ENCODE data around the gene GPR157. TPM values are rescaled to one million over a fixed set of nuclear protein-coding genes. Genes with fewer than 3 reads are reported as not detected.
"Not testable (repeated sequence)": the region's sequence is repeated elsewhere in the genome, so short reads cannot be mapped to it uniquely, and the experiment has no call there.

Gene GPR157
- total RNA-seq, 1 donor from 2014 or later: 4.3 TPM

DNA sequence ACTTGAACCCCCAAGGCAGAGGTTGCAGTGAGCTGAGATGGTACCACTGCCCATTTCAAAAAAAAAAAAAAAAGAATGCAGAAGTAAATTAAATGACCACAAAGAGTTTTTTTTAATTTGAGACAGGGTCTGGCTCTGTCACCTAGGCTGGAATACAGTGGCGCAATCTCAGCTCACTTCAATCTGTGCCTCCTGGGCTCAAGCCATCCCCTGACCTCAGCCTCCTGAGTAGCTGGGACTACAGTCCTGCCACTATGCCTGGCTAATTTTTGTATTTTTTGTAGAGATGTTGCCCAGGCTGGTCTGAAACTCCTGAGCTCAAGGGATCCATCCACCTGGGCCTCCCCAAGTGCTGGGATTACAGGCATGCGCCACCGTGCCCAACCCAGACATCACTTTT, 20.2 kb upstream of the GPR157 start:
- intact Hi-C loops (cut with micrococcal nuclease): no loop called here

GRCh38 chr1:9146156-9146555, 17.3 kb upstream of the GPR157 start:
- intact Hi-C loops (cut with micrococcal nuclease): no loop called here

- intact Hi-C loops (cut with micrococcal nuclease): no loop called here
Measured at GRCh38 chr1:9145714-9146113, 16.8 kb upstream of the GPR157 start.

DNA sequence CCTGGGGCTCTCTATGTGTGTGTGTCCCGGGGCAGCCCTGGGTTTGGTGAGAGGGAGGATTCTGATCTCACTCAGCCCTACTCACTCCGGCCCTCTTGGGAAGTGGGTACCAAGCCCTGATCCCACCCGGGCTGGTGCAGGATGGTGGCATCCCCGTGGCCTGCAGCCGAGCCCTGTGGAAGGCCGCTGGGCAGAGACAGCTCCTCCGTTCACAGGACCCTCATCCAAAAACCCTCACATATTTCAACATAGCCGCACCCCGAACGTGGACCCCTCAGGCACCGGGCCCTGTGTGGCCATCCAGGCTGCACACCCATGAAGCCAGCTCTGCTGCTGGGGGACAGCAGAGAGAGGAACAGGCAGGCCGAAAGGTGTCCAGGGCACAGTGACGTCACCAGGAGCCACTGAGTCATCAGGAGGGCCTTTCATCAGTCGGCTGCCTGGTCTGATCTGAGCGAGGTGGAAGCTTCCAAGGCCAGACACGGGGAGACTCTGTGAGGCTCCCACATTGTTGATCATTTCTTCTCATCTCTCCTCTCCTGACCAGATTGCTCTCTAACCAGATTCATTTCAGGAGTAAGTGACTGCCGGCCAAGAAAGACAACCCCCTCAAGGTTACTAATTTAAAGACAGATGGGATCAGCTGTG, 16.2 kb upstream of the GPR157 start:
- intact Hi-C loops (cut with micrococcal nuclease): no loop called here

- intact Hi-C loops (cut with micrococcal nuclease): not testable (repeated sequence)
Measured at GRCh38 chr1:9144494-9144893, 15.6 kb upstream of the GPR157 start.

DNA sequence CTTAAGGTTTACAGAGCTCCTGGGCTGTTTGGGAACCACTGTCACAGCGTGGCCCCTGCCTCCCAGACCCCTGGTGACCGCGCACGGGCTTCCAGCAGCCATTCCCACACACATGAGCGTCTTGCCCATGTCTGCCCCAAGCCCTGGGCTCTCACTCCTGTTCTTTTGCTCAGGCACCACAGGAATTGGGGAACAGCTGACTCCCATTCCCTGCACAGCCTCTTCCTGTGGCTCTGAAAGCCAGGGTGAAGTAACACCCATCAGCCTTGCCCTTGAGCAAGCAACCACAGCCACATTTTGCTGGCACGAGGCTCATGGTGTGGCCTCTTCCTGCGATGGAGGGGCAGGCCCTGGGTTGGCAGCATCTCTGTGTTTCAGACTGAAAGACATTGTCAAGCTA, 14.3 kb upstream of the GPR157 start:
- intact Hi-C loops (cut with micrococcal nuclease): no loop called here

DNA sequence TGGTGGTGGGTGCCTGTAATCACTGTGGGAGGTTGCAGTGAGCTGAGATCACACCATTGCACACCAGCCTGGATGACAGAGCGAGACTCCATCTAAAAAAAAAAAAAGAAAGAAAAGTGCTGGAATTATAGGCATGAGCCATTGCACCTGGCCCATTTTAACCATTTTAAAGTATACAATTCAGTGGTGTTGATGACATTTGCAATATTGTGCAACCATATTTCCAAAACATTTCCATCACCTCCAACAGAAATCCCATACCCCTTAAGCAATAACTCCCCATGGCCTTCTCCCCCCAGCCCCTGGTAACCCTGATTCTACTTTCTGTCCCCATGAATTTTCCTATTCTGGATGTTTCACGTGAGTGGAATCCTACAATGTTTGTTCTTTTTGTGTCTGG, 11.0 kb upstream of the GPR157 start:
- intact Hi-C loops (cut with micrococcal nuclease): no loop called here

- intact Hi-C loops (cut with micrococcal nuclease): no loop called here
Measured at GRCh38 chr1:9136932-9137331, 8.0 kb upstream of the GPR157 start.

DNA sequence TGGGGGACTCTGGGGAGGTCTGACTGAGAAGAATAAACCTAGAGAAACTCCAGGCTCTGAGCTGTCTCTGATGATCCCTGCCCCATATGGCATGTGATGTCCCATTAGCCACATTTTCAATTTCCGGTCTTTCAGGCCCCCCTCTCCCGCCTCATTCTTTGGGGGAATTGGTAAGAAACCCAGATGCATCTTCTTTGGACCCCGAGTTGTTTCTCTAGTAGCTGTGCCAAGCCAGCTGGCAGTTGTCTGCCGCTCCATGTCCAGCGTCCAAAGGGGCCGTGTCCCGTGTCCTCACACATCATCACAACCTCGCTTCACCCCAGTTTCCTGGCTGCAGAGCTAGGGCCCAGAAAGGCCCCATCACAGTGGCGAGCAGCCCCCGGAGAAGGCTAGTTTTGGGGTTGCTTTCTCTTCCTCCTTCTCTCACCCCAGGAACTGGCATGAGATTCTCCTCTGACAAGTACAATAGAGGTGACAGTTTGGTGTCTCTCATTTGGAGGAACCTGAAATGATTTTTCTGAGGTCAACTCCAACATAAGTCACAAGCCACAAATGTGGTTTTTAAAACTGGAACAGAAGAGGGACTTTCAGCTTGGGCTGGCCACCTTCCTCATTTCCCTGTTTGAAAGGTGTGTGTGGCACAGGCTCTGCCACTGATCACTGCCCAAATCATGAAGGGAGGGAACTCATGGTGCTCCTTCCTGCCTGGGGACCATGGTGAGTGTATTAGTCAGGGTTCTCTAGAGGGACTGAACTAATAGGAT, 6.4 kb upstream of the GPR157 start:
- intact Hi-C loops (cut with micrococcal nuclease): no loop called here

- intact Hi-C loops (cut with micrococcal nuclease): no loop called here
Measured at GRCh38 chr1:9133870-9134585, 5.1 kb upstream of the GPR157 start.

- intact Hi-C loops (cut with micrococcal nuclease): loop anchor here (1.0 kb wide), 1 partner anchor 105 kb away; the partner anchor contains the start of gene H6PD
Measured at GRCh38 chr1:9129266-9130041, 552 bp upstream of the GPR157 start.

GRCh38 chr1:9128166-9128519, 759 bp downstream of the GPR157 start:
- intact Hi-C loops (cut with micrococcal nuclease): no loop called here

- intact Hi-C loops (cut with micrococcal nuclease): no loop called here
Measured at GRCh38 chr1:9127395-9128165, 1.3 kb downstream of the GPR157 start.

GRCh38 chr1:9126511-9126910, 2.4 kb downstream of the GPR157 start:
- intact Hi-C loops (cut with micrococcal nuclease): no loop called here

GRCh38 chr1:9125847-9126246, 3.1 kb downstream of the GPR157 start:
- intact Hi-C loops (cut with micrococcal nuclease): not testable (repeated sequence)

- intact Hi-C loops (cut with micrococcal nuclease): no loop called here
Measured at GRCh38 chr1:9125325-9125724, 3.6 kb downstream of the GPR157 start.

- intact Hi-C loops (cut with micrococcal nuclease): loop anchor here (5.0 kb wide), 1 partner anchor 58 kb away; no protein-coding TSS in a partner anchor
Measured at GRCh38 chr1:9124389-9124788, 4.5 kb downstream of the GPR157 start.

DNA sequence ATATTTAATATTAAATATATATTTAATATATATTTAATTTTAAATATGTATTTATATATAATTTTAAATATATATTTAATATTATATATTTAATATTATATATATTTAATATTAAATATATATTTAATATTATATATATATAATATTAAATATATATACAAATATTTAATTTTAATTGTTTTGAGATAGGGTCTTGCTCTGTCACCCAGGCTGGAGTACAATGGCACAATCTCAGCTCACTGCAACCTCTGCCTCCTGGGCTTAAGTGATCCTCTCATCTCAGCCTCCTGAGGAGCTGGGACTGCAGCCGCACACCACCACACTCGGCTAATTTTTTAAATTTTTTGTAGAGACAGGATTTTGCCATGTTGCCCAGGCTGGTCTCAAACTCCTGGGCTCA, 5.2 kb downstream of the GPR157 start:
- intact Hi-C loops (cut with micrococcal nuclease): loop anchor here (5.0 kb wide), 1 partner anchor 59 kb away; no protein-coding TSS in a partner anchor

DNA sequence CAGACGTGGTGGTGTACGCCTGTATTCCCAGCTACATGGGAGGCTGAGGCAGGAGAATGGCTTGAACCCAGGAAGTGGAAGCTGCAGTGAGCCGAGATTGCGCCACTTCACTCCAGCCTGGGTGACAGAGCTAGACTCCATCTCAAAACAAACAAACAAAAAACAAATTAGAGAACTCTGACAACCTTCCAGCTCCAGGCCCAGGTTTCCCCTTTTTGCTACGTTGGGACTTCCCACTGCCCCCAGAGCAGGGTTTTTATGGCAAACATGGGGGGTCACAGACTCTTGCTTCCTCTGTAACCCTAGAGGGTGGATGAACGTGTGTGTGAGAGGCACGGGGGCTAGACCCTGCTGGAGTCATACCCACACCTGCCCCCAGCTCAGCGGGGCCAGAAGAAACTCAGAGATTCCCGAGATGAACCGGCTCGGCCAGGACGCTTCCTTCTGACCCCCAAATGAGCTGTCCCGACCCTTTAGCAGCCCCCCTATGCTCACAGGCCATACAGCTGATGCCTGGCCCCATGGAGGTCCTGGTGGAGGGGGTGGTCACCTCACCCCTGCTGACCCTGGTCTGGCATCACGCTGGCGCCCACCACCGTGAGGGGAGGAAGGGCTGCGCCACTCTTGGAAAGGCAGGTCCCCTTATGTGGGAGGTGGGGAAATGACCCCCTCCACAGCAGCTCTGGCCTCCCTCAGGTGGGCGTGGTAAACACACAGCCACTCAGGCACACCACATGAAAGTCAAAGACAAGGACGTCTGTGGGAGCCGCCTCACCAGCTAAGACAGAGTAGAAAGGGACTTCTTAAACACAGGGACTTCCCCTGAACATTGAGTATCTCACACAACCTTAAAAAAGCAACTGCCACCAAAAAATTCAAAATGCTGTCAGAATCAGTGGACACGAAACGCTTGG, 7.1 kb downstream of the GPR157 start:
- intact Hi-C loops (cut with micrococcal nuclease): loop anchor here (5.0 kb wide), 1 partner anchor 61 kb away; no protein-coding TSS in a partner anchor
